Activated CD8-positive, alpha-beta memory T cell treated with anti-CD3 and anti-CD28 coated beads, Interleukin-2, amount 50 U/mL, for 24 hours (primary cell): ENCODE data around the gene LILRB3.
"Not testable (repeated sequence)": the region's sequence is repeated elsewhere in the genome, so short reads cannot be mapped to it uniquely, and the experiment has no call there.

Source experiments
- DNase-seq: peaks from one replicate; pipeline ENCODE4 v3.0.0-alpha.2; 2020; ENCODE audit errors: extremely low read depth

Gene LILRB3

DNA sequence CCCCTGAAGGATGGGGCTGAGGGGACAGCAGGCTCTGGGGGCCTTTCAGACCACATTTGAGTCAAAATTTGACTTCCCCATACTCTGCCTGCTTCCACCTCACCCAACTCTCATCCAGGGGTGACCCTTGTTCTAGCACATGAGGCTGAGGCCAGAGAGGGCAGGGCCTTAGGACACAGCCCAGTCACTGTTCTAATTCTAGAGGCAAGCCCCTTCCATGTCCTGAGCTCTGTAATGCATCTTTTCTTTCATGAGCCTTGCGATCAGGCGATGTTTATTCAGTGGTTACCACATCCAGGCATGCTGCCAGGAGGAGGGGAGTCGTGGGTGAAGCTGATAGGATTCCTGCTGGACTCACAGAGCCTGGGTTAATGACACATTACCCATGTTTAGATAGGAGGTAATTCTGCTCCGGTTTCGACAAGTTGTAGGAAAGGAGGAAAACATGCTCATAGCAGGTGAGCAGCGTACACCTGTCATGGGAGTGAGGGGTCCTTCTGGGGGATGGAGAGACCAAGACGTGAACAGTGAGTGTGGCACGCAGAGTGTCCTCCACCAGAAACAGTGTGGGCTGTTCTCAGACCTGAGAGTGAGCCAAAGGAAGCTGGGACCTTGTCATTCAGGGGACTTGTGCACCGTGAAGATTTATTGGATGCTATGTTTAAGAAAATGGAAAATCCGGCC is 12.9 kb downstream of the LILRB3 start:
- DNase-seq, result no peak

DNA sequence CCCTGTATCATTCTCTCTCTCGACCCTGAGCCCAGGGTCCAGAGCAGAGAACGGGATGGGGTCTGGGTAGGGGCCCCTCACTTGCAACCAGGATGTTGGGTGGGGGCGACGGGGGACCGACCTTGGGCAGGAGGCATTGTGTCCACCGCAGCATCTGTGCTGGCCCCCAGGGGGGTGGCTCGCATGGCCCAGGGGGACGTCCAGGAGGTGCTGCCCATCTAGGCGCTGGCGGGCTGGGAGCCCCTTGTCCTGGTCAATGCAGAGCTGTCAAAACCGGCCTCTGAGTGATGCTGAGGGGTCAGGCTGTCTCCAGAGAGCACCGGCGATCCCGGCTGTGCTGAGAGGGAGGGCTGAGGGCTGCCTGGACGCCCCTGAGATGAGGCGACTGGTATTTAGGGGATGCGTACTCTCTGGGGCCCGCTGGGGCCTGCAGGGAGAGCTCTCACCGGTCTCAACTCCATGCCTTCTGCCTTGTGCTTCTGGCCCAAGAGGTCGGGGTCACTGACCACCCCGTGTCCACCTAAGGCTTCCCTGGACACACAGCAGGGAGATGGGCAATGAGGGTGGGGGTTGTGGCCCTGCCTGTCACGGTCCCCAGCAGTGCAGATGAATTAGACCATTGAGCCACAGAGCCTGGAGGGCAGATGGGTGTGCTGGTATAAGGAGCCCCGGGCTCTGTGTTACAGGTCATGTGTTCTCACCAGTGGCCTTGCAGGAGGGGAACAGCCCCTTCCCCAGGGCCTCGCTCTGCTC is 13.6 kb downstream of the LILRB3 start:
- DNase-seq, result no peak

DNA sequence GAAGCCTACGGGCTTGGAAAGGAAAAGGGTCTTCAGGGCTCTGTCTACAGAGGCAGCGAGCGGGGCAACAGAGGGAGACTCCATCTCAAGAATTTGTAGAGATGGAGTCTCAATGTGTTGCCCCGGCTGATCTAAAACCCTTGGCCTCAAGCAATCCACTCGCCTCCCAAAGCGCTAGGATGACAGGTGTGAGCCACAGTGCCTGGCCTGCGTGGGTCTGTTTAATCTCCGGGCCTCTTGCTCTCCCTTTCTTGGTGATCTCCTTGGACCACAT is 14.1 kb downstream of the LILRB3 start:
- DNase-seq, result no peak

DNA sequence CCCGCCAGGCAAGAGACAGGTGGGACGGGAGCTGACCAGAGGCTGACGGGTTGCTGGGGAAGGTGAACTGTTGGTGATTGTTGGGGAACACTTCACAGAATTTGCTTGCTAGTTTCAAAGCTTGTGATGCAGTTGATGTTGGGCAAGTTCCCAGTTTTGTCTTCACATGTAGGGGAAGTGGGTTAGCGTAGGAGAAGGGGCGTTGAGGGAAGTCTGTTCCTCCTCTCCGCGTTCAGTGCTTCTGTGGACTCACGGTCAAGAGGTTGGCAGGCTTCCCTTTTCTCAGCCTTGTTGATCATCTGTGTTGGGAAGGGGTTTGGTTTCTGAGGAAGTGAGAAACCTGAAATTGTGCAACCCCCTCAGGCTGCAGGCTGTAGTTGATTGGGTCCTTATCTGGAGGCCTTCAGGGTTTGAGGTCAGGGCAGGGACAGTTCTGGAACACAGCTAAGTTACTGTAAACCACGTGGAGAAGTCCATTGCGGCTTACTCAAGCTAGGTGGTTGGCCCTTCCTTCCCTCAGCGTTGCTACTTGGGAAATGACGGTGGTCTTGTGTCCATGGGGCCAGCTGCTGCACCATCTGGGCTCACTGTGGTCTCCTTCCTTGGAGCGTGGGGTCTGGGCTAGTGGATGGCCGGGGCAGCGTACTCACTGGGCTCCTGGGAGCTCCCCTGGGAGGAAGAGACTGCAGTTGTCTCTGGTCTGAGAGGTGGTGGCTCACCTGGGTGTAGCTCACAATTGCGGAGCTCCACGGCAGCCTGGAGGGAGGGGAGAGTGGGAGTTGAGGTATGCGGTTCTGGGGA is 14.6 kb downstream of the LILRB3 start:
- no peak for DNase-seq

DNA sequence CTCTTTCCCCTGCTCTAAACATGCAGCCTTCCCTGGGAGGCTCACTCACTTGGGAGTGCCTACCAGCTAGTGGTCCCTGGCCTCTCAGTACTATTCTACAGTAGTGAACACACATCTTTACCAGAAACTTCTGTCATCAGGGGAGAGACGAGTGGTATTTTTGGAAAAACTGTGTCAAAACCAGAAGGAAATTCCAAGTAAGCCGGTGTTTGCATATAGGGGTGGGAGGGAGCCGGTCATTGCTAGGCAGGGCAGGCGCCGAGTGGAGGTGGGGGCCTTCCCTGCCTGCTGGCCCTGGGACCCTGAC is 15.2 kb downstream of the LILRB3 start:
- no peak for DNase-seq

DNA sequence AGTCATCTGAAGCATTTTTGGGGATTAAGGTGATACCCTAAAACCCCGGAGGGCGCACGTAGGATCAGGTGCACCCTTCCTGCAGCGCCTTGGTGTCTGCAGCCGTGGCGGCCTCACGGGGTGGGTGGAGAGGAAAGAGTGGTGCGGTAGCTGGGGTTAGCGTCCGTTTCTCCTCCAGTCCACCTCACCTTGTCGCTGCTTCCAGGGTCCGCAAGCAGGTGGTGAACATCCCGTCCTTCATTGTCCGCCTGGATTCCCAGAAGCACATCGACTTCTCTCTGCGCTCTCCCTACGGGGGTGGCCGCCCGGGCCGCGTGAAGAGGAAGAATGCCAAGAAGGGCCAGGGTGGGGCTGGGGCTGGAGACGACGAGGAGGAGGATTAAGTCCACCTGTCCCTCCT is 15.6 kb downstream of the LILRB3 start:
- DNase-seq, result not testable (repeated sequence)

DNA sequence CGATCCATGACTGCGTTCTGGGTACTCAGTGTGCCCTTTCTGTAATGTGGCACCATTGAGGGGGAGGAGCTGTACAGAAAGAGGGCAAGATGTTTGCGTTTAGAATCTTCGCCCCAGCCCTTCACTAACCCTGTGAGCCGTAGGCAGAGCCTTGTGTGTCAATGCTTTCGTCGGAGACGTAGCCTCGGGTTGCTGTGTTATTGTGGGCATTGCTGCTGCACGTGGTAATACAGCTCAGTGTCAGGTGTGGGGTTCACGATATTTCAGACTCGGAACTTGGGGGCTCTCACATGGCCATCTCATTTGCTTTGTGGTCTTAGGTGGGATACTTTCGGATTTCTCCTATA is 16.0 kb downstream of the LILRB3 start:
- no peak for DNase-seq

DNA sequence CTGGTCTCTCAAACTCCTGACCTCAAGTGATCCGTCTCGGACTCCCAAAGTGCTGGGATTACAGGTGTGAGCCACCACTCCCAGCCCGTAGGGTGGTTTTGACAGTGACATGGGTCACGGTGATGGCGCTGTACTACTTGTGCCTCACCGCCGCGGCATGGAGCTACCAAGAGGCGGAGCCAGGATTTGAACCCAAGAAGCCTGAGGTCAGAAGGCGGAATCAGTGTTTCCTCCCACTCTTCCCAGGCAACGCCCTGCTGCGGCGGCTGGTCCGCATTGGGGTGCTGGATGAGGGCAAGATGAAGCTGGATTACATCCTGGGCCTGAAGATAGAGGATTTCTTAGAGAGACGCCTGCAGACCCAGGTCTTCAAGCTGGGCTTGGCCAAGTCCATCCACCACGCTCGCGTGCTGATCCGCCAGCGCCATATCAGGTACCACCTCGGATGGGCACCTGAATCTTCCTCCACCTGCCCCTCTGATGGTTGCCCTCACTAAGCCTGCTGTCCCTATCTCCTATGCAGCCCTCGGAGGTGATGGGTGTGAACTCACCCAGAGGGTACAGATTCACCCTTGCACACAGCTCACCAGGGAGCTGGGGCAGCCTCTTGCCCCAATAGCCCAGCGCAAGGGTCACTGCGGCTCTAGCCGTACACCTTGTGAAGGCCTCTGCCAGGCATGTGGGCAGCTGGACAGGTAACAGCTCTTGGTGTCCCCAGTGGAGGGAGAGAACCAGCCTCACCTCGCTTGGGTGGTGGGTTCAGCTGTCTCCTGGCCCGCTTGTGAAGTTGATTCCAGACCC is 16.6 kb downstream of the LILRB3 start:
- no peak for DNase-seq

DNA sequence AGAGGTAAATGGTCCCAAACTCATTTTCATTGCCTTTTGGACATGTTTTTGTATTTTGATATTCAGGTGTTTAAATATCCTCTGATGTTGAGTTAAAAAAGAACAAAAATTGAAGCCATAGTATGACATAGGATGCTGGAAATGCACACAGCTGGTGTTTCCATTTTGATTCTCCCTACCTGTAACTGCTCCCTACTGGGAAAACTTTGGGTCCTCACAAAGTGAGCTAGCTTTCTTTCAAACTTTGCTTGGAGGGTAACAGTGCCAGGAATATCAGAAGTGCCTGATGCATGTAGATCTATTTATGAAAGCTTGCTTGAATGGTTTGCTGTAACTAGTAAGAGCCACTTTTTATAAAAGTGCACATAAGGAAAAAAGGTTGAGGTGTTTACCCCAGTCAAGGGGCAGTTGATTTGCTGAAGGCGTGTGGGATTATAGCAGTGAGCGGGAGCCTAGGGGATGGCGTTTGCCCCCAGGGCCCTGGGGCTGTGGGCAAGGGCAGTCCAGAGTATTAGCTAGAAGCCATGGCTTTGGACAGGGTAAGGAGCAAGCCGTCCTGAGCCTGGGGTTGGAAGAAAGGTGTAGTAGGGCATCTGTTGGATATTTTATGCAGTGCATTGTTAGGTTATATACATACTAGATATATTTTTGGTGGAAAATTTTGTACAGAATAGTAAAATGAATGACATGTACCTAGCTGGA is 17.9 kb downstream of the LILRB3 start:
- DNase-seq, result no peak

DNA sequence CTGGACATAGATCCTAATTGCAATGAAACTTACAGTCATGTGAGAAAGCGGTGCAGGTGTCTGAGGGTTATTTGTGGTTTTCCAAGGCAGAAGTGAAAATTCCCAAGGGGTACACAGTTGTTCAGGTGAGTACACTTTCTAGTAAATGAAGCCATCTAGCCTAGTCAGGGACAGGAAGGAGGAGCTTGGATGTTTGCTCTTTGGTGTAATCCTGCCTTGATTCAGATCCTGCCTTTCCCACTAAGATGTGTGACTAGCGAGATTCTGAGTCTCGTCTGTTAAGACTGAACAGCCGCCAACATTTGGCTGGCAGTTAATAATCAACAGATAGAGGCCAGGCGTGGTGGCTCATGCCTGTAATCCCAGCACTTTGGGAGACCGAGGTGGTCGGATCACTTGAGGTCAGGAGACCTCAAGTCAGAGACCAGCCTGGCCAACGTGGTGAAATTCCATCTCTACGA is 19.6 kb downstream of the LILRB3 start:
- no peak for DNase-seq

DNA sequence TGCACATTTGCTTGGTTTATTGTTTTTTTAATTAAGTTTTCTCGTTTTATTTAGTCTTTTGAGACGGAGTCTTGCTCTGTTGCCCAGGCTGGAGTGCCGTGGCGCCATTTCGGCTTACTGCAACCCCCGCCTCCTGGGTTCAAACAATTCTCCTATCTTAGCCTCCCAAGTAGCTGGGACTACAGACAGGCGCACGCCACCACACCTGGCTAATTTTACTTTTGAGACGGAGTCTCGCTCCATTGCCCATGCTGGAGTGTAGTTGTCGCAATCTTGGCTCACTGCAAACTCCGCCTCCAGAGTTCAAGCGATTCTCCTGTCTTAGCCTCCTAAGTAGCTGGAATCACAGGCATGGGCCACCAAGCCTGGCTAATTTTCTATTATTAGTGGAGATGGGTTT is 20.8 kb downstream of the LILRB3 start:
- no peak for DNase-seq

DNA sequence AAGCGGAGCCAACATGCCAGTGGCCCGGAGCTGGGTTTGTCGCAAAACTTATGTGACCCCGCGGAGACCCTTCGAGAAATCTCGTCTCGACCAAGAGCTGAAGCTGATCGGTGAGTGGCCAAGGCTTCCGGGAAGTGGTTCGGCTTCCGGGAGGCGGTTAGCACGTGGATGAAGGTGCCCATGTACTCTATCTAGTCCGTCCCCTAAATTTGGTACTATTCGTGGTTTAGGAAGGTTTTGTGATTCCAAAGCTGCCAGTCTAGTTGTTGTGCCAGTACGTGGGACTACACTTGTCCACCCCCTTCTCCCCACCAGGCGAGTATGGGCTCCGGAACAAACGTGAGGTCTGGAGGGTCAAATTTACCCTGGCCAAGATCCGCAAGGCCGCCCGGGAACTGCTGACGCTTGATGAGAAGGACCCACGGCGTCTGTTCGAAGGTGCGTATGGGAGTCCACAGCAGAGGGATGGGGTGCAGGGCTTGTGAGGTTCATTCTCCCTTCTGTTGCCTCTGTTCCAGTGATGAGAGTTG is 21.6 kb downstream of the LILRB3 start:
- no peak for DNase-seq

DNA sequence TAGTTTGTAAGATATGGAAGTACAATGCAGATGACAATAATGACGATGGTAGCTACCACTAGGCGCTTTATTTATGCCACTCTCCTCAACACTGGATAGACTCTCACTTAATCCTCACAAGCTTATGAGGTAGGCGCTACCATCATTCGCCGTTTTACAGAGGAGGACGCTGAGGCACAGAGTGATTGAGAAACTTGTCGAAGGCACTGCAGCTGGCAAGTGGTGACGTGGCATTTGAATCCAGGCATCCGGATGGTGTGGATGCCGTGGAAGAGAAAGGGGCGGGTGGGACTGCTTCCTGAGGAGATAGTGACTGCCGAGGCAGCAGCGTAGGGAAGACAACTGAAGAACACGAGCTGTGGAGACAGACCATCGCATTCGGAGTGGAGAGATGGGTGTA is 23.4 kb downstream of the LILRB3 start:
- no peak for DNase-seq

DNA sequence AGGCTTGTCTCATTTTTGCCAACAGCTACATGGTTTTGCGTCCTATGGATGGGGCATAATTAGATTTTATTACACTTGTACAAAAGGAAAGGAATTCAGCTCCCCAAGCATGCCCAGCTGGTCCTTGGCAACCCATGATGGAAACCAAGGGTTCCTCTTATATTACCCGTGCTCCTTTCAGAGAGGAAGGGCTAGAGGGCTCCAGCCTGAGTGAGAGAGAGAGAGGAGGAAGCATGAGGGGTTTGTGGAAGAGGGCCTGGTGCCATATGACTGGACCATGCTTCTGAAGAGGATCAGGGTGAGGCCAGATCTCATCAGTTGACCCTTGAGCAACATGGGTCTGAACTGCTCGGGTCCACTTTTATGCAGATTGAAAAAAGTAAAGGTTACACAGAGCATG is 25.7 kb downstream of the LILRB3 start:
- no peak for DNase-seq

DNA sequence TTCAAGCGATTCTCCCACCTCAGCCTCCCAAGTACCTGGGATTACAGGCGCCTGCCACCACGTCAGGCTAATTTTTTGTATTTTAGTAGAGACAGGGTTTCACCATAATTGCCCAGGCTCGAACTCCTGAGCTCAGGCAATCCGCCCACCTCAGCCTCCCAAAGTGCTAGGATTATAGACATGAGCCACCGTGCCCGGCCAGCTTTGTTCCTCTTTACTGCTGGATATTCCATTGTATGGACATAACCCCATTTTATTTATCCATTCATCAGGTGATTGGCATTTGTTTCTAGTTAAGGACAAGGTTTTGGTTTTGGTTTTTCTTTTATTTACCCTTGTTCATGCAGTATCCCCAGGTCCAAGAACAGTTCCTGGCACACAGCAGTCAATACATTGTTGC is 26.3 kb downstream of the LILRB3 start:
- DNase-seq, result no peak

DNA sequence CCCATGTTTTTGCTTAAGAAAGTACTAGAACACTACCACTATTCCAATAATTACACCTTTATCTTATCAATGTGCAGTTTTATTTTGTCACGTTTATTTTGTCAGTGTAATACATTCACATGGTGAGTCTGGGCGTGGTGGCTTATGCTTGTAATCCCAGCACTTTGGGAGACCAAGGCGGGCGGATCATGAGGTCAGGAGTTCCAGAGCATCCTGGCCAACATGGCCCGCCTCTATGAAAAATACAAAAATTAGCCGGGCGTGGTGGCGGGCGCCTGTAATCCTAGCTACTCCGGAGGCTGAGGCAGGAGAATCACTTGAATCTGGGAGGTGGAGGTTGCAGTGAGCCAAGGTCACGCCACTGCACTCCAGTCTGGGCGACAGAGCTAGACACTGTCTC is 28.3 kb downstream of the LILRB3 start:
- DNase-seq, result not testable (repeated sequence)

DNA sequence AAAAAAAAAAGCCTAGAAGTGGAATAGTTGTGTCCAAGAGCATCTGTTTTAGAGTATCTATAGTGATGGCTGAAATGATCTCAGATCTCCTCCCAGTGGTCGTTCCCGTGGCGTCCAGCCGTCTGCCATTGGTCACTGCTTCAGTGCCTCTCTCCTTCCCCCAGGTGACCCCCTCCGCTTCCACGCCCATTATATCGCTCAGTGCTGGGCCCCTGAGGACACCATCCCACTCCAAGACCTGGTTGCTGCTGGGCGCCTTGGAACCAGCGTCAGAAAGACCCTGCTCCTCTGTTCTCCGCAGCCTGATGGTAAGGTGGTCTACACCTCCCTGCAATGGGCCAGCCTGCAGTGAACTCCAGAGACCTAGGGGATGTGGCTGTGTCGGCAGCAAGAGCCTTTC is 29.8 kb downstream of the LILRB3 start:
- no peak for DNase-seq

DNA sequence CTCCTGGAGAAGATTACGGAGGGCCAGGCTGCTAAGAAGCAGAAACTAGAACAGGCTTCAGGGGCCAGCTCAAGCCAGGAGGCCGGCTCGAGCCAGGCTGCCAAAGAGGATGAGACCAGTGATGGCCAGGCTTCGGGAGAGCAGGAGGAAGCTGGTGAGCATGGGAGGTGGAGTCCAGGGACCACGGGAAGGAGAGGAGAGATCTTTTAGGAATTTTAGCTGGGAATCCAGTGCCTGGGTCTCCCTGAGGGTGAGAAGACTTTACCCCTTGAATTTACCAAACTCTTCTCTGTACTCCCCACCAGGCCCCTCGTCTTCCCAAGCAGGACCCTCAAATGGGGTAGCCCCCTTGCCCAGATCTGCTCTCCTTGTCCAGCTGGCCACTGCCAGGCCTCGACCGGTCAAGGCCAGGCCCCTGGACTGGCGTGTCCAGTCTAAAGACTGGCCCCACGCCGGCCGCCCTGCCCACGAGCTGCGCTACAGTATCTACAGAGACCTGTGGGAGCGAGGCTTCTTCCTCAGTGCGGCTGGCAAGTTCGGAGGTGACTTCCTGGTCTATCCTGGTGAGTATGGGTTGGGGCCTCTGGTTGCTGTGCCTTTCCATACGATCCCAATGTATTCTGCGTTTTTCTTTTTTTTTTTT is 30.9 kb downstream of the LILRB3 start:
- no peak for DNase-seq

DNA sequence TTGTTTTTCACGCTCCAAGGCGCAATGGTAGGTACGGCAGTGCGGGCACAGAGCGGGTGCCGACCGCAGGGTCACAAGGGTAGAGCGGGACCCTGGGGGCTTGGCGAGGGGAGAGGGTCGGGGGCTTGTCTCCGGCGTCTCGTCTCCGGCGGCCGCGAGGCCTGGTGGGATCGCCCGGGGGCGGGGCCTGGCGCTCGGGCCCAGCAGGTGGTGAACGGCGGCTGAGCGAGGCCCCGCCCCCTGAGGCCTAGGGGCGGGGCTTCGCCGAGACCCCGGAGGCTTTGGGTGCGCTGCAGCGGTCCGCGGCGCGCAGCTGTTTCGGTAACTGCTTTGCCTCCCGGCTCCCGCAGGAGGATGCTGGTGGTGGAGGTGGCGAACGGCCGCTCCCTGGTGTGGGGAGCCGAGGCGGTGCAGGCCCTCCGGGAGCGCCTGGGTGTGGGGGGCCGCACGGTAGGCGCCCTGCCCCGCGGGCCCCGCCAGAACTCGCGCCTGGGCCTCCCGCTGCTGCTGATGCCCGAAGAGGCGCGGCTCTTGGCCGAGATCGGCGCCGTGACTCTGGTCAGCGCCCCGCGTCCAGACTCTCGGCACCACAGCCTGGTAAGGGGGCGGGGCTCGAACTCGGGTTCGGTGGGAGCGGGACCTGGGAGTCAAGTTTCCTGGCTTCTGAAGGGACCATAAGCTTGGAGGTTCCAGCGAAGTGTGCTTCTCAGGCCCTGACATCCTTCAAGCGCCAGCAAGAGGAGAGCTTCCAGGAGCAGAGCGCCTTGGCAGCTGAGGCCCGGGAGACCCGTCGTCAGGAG is 31.6 kb downstream of the LILRB3 start, which contains the start of gene TSEN34:
TSS of gene TSEN34 (plus strand) at position 298 of the 800 bp plus-strand sequence. CDS start at position 355, 57 bp downstream.
- DNase-seq, result peak; percentile 60

DNA sequence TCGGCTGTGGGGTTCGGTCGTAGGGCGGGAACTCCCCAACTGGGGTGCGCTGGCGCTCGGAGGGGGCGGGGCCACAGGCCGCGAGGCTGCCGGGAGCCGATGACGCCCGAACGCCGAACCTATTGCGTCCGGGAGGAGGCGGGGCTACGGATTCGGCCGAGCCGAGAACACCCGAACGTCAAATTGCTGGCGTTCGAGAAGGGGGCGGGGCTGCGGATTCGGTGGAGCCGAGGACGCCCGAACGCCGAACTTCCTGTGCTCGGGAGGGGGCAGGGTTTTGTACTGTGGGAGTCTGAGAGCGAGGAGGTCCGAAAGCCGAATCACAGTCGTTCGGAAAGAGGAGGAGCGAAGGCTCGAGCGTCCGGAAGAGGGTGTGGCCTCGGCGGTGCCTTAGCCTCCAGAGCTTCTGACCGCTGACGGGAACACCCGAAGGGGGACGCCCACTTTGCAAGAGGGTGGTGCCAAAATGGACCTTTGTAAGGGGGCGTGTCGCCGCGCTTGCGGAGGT is 32.2 kb downstream of the LILRB3 start:
- peak; percentile 100 for DNase-seq
